Germinal center (tissue), 1 donor: ENCODE measurements around the gene KLK13.

ENCODE experiments used
- DNase-seq: peaks from one replicate; pipeline ENCODE4 v3.0.0; 2012; ENCODE audit warnings: mixed read lengths, low spot score

Gene KLK13

DNA sequence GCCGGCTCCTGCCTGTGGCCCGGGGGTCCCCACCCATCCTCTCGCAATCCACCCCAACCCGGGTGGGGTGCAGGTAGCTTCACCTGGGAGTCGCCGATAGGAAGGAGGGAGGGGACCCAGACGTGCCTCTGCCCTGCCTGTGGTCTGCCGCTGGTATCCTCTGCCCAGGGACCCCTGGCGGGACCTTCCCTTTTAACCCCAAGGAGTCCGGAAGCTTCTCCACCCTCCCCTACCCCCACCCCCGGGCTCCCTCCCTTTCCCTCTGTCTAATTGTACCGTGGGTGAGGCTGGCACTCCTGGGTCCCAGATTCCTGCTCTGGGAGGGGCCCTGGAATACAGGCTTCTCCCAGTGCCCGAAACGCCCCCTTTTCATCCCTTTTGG, 45.4 kb downstream of the KLK13 start, which contains the start of gene KLK10:
KLK10 (minus strand) TSS at position 166 of the 382 bp plus-strand sequence. CDS start 579 bp downstream, outside the sequence.
- DNase-seq, result no peak

DNA sequence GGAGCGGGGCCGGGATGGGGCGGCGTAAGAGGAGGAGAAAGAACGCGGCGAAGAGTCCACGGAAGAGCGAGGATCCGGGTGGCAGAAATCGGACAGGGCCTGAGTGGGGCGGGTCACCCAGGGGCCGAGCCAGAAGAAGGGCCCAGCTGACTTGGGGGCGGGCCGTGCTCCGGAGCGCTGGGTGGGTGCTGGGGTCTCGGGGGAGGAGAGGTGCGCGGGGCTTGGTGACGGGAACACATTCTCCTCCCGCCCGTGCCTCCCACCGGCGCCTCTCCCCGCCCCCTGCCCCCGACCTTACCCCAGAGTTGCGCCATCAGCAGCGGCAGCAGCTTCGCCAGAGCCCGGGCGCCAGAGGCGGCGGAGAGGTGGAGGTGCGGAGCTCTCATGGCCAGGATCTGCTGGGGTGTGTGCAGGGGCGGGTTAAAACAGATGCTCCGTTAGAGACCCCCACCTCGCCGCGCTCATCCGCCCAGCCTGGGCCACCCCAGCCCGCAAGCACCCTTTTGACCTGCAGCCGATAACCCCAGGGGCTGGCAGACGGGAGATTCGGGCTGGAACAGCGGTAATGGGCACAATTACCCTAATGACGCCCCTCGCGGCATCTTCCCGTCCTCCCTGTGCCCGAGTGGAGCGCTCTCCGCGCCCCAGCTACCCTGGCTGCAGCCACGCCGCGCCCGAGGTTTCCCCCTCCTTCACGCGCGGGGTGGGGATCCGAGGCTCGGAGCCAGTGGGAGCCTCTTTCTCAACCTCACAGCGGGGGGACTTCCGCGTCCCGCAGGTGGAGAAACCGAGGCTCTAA, 45.9 kb downstream of the KLK13 start:
- no peak for DNase-seq

DNA sequence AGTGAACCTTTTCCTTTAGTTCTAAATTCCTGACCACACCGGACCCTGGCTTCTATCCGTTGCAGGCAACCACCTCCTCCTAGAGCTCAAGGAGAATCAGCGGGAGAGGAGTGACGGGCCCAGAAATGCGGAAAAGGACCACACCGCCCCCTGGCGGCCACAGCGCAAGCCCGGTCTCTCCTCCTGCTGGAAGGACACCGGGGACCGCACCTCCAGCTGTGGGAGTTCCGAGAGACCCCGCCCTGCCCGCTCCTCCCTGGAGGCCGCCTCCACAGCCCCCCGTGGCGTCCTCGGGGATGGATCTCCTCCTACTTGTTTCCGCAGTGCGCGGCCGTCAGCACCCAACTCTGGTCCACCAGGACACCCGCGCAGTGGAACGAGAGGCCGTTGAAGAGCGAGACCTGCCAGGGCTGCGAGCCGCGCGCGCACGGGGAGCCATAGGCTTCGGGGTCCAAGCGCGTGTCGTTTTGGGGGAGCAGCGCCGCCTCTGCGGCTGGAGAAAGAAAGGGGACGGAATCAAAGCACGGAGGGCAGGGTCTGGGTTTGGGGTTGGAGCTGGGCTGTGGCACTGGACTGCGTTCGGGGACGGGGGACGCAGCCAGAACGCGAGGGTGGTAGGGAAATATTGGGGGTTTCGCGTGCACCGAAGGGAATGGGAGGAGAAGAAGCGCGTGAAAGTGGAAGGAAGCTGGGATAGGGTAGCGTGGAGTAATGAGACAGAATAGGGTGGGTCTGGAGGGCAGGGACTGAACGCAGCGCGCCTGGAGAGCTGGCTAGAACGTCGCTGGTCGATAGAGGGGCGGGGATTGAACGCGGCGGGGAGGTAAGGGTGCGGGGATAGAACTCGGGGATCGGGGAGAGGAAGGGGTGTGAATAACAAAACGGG, 47.9 kb downstream of the KLK13 start:
- no peak for DNase-seq

DNA sequence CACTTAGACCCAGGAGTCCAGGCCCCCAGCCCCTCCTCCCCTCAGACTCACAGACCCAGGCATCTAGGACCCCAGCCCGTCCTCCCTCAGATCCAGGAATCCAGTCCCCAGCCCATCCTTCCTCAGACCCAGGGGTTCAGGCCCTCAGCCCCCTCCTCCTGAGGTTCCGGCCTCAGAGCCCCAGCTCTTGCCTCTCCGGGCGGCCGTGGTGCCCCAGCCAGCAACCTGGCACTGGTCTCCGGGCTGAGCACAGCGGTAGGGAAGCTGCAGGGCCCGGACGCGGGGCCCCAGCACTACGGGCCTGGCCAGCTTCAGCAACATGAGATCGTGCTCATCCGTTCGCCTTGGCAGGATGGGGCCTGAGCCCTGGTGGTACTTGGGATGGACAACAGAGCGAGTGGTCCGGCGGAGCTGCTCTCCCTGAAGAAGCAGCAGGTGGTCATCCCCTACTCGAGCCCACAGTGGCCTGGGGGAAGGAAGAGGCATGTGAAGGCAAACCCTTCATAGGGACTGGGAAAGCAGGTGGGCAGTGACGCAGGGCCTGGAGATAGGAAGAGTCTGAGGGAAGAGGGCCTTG, 49.1 kb downstream of the KLK13 start:
- no peak for DNase-seq

DNA sequence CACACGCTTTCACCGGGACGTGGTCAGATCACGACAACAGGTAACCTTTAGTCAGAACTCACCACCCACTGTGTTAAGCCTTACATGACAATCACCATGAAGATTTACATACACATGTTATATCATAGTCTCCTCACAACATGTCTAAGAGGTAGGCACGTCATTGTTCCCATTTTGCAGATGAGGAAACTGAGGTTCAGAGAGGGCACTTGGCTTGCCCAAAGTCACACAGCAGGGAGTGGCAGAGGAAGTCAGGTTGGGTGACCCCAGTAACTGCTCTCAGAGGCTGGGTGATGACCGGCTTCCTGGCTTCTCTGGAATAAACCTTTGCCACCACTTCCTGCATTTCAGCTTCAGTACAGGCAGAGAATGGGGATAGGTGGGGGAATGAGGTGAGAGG, 50.6 kb downstream of the KLK13 start:
- no peak for DNase-seq

DNA sequence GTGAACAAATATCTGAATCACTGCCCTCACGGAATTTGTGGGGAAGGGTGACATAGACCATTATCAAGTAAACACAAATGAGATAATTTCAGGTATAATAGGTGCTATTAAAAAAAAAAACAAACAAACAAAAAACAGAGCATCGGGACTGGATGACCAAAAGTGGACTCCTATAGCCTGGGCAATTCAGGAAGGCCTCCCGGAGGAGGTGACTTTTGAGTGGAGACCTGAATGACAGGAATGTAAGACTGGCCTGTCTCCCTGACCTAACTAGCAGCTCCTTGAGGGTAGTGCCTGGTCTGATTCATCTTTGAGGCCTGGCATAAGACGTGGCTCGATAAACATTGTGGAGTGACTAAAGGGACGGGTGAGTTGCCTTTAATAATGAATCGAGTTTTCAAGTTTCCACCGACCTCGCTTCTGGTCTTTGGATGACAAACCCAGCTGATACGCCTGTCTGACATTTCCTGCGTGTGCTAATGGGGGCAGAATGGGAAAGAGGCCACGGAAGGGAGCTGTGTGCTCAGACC, 52.2 kb downstream of the KLK13 start:
- no peak for DNase-seq

DNA sequence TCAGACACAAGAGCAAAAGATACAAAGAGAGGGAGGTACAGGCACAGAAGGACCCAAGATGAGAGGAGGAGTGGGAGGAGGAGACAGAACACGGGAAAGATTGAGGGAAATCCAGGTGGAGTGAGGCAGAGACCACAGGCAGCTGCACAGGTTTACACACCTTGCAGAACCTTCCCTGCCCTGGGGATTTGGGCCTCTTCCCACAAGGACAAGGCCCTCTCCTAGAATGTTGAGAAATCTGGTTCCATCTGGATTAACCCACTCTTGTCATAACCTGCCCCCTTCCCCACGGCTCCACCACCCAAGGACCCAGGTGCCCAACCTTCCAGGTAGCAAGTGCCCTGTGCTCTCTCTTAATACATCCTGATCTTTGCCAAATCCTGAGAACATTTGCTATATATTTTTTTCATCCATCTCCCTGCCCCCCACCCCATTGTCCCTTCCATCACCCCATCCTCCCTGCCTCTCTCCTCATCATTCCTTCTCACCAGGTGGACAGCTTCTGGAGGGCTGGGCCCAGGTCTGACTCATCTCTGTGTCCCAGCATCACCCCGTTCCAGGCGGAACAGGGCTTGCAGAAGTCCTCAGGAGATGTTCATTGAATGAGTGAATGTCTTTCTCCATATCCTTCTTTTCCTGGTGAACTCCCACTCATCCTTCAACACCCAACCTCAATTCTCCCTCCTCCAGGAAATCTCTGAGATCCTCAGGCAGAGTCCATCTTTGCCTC, 54.7 kb downstream of the KLK13 start:
- no peak for DNase-seq

DNA sequence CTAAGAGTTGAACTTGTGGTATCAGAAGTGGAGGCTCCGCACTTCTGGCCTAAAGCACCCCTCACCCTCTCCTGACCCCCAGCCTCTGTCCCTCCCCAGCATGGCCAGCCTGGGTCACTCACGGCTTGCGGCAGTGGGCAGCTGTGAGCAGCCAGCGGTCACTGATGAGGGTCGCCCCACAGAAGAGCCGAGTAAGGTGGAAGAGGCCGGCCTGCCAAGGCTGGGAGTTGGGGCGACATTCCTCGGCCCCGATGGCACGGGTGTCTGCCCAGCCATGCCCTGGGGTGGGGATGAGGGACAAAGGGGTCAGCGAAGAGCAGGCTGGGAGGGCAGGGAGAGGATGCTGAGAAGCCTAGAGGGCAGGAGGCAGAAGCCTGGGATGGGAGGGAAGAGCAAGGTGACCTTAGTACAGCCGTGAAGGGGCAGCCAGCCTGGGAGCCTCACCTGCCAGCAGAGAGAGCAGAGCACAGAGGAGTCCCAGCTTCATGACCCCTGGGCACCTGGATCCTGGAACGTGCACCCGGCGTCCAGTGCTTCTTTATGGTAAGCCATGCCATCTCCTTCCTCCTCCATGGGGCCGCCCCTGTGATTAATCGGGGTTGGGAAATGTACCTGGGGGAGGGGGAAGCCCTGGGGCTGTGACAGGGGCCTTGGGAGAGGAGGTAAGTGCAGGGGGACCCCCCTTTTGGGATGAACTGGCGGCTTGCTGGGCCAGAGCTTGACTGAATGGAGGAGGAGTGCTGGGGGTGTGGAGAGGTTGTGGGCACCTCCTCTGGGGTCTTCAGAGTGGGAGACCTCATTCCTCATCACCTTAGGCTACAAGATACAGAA, 55.6 kb downstream of the KLK13 start:
- no peak for DNase-seq

DNA sequence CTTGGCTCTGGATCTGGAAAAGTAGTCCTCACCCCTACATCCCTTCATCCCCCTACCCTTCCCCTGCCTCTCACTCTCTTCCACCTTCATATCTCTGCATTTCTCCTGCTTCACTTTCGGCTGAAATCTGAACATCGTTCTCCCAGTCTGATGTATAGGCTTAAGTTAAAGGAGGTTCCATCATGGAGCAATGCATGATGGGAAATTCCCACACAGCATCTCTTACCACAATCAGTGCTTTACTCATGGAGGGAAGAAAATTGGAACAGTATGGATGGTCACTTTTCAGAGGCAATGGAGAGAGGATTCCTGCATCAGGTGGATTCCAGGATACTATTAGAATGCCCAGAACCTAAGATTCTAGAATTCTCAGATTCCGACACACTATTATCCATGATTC, 57.4 kb downstream of the KLK13 start:
- DNase-seq, result no peak

DNA sequence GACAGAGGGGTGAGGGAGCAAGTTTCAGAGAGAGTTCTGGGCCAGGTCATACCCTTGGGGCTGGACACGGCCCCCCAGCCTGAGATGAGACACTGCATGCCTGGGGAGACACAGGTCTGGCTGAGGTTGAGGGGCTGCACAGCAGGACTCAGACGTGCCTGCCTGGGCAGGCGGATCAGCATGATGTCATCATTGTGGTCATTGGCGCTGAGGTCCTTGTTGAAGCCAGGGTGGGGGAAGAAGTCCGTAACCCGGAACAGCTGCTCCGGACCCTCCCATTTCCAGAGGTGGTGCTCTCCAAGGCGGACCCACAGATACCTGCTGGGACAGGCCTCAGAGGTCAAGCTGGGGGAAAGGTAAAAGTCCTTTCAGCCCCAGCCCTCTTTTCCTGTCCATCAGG, 58.5 kb downstream of the KLK13 start:
- DNase-seq, result no peak
